Mesenchymal stem cell (in vitro differentiated cells and primary cell): ENCODE measurements around the gene MT3.
A peak's percentile ranks its signal among the peaks of the same experiment; 100 is the strongest.

Experiments used
- DNase-seq: peaks from one replicate; pipeline ENCODE4 v3.0.0-alpha.2; 2013
- H2AFZ ChIP-seq: one replicate; pipeline ENCODE4 v1.6.1; 2013; ENCODE audit warnings: low read depth, mild to moderate bottlenecking, control low read depth, inconsistent platforms, low read length, moderate library complexity
- H2AK5ac ChIP-seq: 2 replicates; pipeline ENCODE4 v1.6.1; 2013; ENCODE audit warnings: low read length, moderate library complexity, mild to moderate bottlenecking, inconsistent platforms; ENCODE audit not compliant: severe bottlenecking
- H2BK120ac ChIP-seq: one replicate; pipeline ENCODE4 v1.6.1; 2013; ENCODE audit warnings: low read depth, mild to moderate bottlenecking, inconsistent platforms, low read length, moderate library complexity
- H2BK12ac ChIP-seq, 2 experiments: one replicate each; pipeline ENCODE4 v1.6.1; 2013; ENCODE audit warnings: inconsistent platforms in 2 of 2, low read length in 2 of 2, mild to moderate bottlenecking in 2 of 2, moderate library complexity in 2 of 2, control low read depth in 1 of 2
- H2BK15ac ChIP-seq: one replicate; pipeline ENCODE4 v1.6.1; 2013; ENCODE audit warnings: mild to moderate bottlenecking, low read depth, inconsistent platforms; ENCODE audit not compliant: poor library complexity, severe bottlenecking
- H2BK5ac ChIP-seq: 2 replicates; pipeline ENCODE4 v1.6.1; 2013; ENCODE audit warnings: low read depth, mild to moderate bottlenecking, low read length, control low read depth, inconsistent platforms; ENCODE audit not compliant: poor library complexity, severe bottlenecking
- H3K14ac ChIP-seq, 2 experiments: one replicate each; pipeline ENCODE4 v1.6.1; 2013; ENCODE audit warnings: inconsistent platforms in 2 of 2, low read length in 2 of 2, control low read depth in 1 of 2, mild to moderate bottlenecking in 1 of 2, moderate library complexity in 1 of 2
- H3K18ac ChIP-seq, 2 experiments: one replicate each; pipeline ENCODE4 v1.6.1; 2013; ENCODE audit warnings: inconsistent platforms in 2 of 2, low read length in 2 of 2, control low read depth in 1 of 2, low read depth in 1 of 2, mild to moderate bottlenecking in 1 of 2
- H3K23ac ChIP-seq, 2 experiments: one replicate each; pipeline ENCODE4 v1.6.1; 2013; ENCODE audit warnings: inconsistent platforms in 2 of 2, low read length in 2 of 2, mild to moderate bottlenecking in 2 of 2, moderate library complexity in 2 of 2, control low read depth in 1 of 2
- H3K27ac ChIP-seq: 2 replicates; pipeline ENCODE4 v1.5.1; 2013; ENCODE audit warnings: mild to moderate bottlenecking, moderate library complexity, low read length, control low read depth, inconsistent platforms; ENCODE audit not compliant: poor library complexity, severe bottlenecking
- H3K27me3 ChIP-seq, 2 experiments: 2 replicates each; pipeline versions ENCODE4 v1.6.1 to v1.7.0; 2013; ENCODE audit warnings: low read length in 2 of 2, mild to moderate bottlenecking in 2 of 2, moderate library complexity in 2 of 2, control low read depth in 1 of 2, inconsistent platforms in 1 of 2; ENCODE audit not compliant: control insufficient read depth in 1 of 2, insufficient read depth in 1 of 2
- H3K36me3 ChIP-seq, 2 experiments: 2 replicates each; pipeline versions ENCODE4 v1.6.1 to v1.7.0; 2013; ENCODE audit warnings: low read length in 2 of 2, control low read depth in 1 of 2, inconsistent platforms in 1 of 2, low read depth in 1 of 2, mild to moderate bottlenecking in 1 of 2; ENCODE audit not compliant: insufficient read depth in 2 of 2, control insufficient read depth in 1 of 2
- H3K4ac ChIP-seq, 2 experiments: one replicate each; pipeline ENCODE4 v1.6.1; 2013; ENCODE audit warnings: inconsistent platforms in 2 of 2, low read length in 2 of 2, mild to moderate bottlenecking in 2 of 2, moderate library complexity in 2 of 2, control low read depth in 1 of 2, low read depth in 1 of 2
- H3K4me1 ChIP-seq: 2 replicates; pipeline ENCODE4 v1.6.1; 2013; ENCODE audit warnings: low read depth, low read length, control low read depth; ENCODE audit not compliant: control insufficient read depth, insufficient read depth
- H3K4me2 ChIP-seq: 2 replicates; pipeline ENCODE4 v1.6.1; 2013; ENCODE audit warnings: low read length, mild to moderate bottlenecking, inconsistent platforms; ENCODE audit not compliant: poor library complexity, severe bottlenecking
- H3K4me3 ChIP-seq, 2 experiments: 2 replicates each; pipeline versions ENCODE4 v1.5.1 to v1.7.0; 2013; ENCODE audit warnings: low read length in 2 of 2, mild to moderate bottlenecking in 2 of 2, control low read depth in 1 of 2, low read depth in 1 of 2; ENCODE audit not compliant: insufficient read depth in 1 of 2
- H3K79me1 ChIP-seq: replicated peaks from 2 replicates; pipeline ENCODE4 v1.6.1; 2013; ENCODE audit warnings: mild to moderate bottlenecking, control low read depth, low read length, inconsistent platforms; ENCODE audit not compliant: poor library complexity, severe bottlenecking
- H3K9ac ChIP-seq: 2 replicates; pipeline ENCODE4 v1.7.0; 2013; ENCODE audit warnings: mild to moderate bottlenecking, low read length, moderate library complexity
- H3K9me3 ChIP-seq: 2 replicates; pipeline ENCODE4 v1.7.0; 2013; ENCODE audit warnings: mild to moderate bottlenecking, low read length; ENCODE audit not compliant: control insufficient read depth
- H4K8ac ChIP-seq: one replicate; pipeline ENCODE4 v1.6.1; 2013; ENCODE audit warnings: inconsistent platforms, mild to moderate bottlenecking, low read length, moderate library complexity
- H4K91ac ChIP-seq: one replicate; pipeline ENCODE4 v1.6.1; 2013; ENCODE audit warnings: mild to moderate bottlenecking, low read length, inconsistent platforms
- WGBS: methylation state at CpG from one replicate; pipeline ENCODE4 v1.1.7; 2013; ENCODE audit warnings: mixed read lengths; 5-methylcytosine and 5-hydroxymethylcytosine counted together

The MT3 gene

GRCh38 chr16:56591377-56592060 lies 2.2 kb downstream of the MT3 start:
- H3K79me1 ChIP-seq = no peaks in the 10 kb centered on the region

GRCh38 chr16:56593573-56594291 lies 4.4 kb downstream of the MT3 start:
- H2BK15ac ChIP-seq = no peak overlapping the region
- H3K79me1 ChIP-seq = no peaks in the 10 kb centered on the region
- no peak overlapping the region for H3K4ac ChIP-seq
- peaks cover 31 to 35% of the 10 kb centered on the region in 2 experiments for H3K27me3 ChIP-seq
- WGBS = 97% methylated on average over 3 of the region's 6 CpGs
- peaks cover 10% of the 10 kb centered on the region for H3K4me1 ChIP-seq
- H2BK5ac ChIP-seq = no peak overlapping the region
- H3K23ac ChIP-seq = no peak overlapping the region
- H2BK12ac ChIP-seq = no peak overlapping the region
- H3K9ac ChIP-seq = no peak overlapping the region
- no peak overlapping the region for H2AK5ac ChIP-seq
- no peak overlapping the region for H2AFZ ChIP-seq
- no peak overlapping the region for H3K4me3 ChIP-seq
- H2BK120ac ChIP-seq = no peak overlapping the region
- H3K14ac ChIP-seq = no peak overlapping the region
- no peak overlapping the region for H4K91ac ChIP-seq
- no peak overlapping the region for H3K4me2 ChIP-seq
- no peak for DNase-seq
- no peaks in the 10 kb centered on the region for H3K36me3 ChIP-seq
- no peak overlapping the region for H3K18ac ChIP-seq
- no peak overlapping the region for H4K8ac ChIP-seq
- peaks cover 3% of the 10 kb centered on the region for H3K9me3 ChIP-seq
- H3K27ac ChIP-seq = no peak overlapping the region

More at GRCh38 chr16:56591377-56592060, 2.2 kb downstream of the MT3 start:
- H3K27me3 ChIP-seq = peaks cover 47 to 58% of the 10 kb centered on the region in 2 experiments
- no peak overlapping the region for H3K23ac ChIP-seq
- no peak overlapping the region for H3K27ac ChIP-seq
- H2BK12ac ChIP-seq = no peak overlapping the region
- no peak overlapping the region for H2BK120ac ChIP-seq
- no peak for DNase-seq
- no peak overlapping the region for H2AK5ac ChIP-seq
- no peak overlapping the region for H3K9ac ChIP-seq
- H4K8ac ChIP-seq = no peak overlapping the region
- no peaks in the 10 kb centered on the region for H3K36me3 ChIP-seq
- peaks cover 10% of the 10 kb centered on the region for H3K4me1 ChIP-seq
- H3K4me3 ChIP-seq = no peak overlapping the region
- H2AFZ ChIP-seq = no peak overlapping the region
- 83% methylated on average over 3 of the region's 4 CpGs for WGBS
- no peak overlapping the region for H3K14ac ChIP-seq
- H2BK5ac ChIP-seq = no peak overlapping the region
- no peak overlapping the region for H4K91ac ChIP-seq
- H2BK15ac ChIP-seq = no peak overlapping the region
- H3K9me3 ChIP-seq = no peaks in the 10 kb centered on the region
- H3K18ac ChIP-seq = no peak overlapping the region
- no peak overlapping the region for H3K4me2 ChIP-seq
- H3K4ac ChIP-seq = no peak overlapping the region

DNA sequence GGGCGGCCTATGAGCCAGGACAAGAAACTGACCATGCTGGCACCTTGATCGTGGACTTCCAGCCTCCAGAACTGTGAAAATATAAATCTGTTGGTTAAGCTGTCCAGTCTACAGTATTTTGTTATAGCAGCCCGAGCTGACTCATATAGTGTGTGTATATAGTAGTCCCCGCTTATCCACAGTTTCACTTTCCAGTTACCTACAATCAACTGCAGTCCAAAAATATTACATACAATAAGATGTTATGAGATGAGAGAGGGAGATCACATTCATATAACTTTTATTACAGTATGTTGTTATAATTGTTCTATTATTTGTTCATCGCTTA lies 4.9 kb downstream of the MT3 start:
- Histone ChIP-seq H3K18ac (no peak overlapping the region), H3K9ac (no peak overlapping the region), H3K4me2 (no peak overlapping the region), H3K4me1 (peaks cover 6% of the 10 kb centered on the region), H4K8ac (no peak overlapping the region), H2AFZ (no peak overlapping the region), H3K79me1 (no peaks in the 10 kb centered on the region), H3K9me3 (peaks cover 3% of the 10 kb centered on the region), H2BK12ac (no peak overlapping the region), H3K4ac (no peak overlapping the region), H3K27me3 (peaks cover 26 to 32% of the 10 kb centered on the region in 2 experiments), H2BK15ac (no peak overlapping the region), H4K91ac (no peak overlapping the region), H3K14ac (no peak overlapping the region), H3K27ac (no peak overlapping the region), H3K4me3 (no peak overlapping the region), H3K23ac (no peak overlapping the region), H2BK120ac (no peak overlapping the region), H2AK5ac (no peak overlapping the region), H3K36me3 (no peaks in the 10 kb centered on the region), H2BK5ac (no peak overlapping the region)
- DNase-seq = no peak
- 100% methylated on average over 2 of the region's 5 CpGs for WGBS

DNA sequence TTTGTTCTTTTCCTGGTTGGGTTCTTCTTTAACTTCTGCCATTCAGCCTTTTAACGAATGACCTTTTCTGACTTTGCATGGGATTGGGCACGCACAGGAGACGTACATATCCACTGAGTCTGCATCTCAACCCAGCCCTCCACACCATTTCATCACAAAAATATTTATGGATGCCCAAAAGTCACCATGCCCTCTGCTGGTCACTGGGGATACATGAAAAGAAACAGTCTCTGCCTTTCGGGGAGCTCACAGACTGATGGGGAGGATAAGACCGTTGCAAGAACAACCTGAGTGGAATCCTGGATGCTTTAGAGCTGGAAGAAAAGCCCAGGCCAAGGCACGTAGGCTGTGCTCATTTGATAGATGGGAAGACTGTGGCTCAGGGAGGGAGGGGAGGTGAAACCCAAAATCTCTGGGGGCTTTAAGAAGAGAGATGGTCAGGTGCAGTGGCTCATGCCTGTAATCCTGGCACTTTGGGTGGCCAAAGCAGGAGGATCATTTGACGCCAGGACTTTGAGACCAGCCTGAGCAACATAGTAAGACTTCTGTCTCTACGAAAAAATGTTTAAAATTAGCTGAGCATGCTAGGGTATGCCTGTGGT lies 11.2 kb downstream of the MT3 start:
- Histone ChIP-seq H3K4ac (no peak overlapping the region), H3K4me2 (no peak overlapping the region), H2BK120ac (no peak overlapping the region), H3K79me1 (peaks cover 4% of the 10 kb centered on the region), H2BK15ac (no peak overlapping the region), H4K91ac (no peak overlapping the region), H3K9ac (no peak overlapping the region), H2AK5ac (no peak overlapping the region), H3K9me3 (peaks cover 3% of the 10 kb centered on the region), H2AFZ (no peak overlapping the region), H2BK12ac (no peak overlapping the region), H3K36me3 (no peaks in the 10 kb centered on the region), H3K18ac (no peak overlapping the region), H3K14ac (no peak overlapping the region), H4K8ac (no peak overlapping the region), H2BK5ac (no peak overlapping the region), H3K23ac (no peak overlapping the region), H3K27ac (no peak overlapping the region), H3K4me1 (peaks cover 2% of the 10 kb centered on the region), H3K27me3 (peaks cover 0 to 3% of the 10 kb centered on the region in 2 experiments), H3K4me3 (no peak overlapping the region)
- 42% methylated on average over 8 of the region's 8 CpGs for WGBS
- DNase-seq = peak; percentile 59
